ENCODE results near the gene FAM171A1. TPM values are rescaled to one million over a fixed set of nuclear protein-coding genes. Genes with fewer than 3 reads are reported as not detected.

The FAM171A1 gene
- total RNA-seq, 2 experiments from 2014 or later, result 4.2 to 5.1 TPM

DNA sequence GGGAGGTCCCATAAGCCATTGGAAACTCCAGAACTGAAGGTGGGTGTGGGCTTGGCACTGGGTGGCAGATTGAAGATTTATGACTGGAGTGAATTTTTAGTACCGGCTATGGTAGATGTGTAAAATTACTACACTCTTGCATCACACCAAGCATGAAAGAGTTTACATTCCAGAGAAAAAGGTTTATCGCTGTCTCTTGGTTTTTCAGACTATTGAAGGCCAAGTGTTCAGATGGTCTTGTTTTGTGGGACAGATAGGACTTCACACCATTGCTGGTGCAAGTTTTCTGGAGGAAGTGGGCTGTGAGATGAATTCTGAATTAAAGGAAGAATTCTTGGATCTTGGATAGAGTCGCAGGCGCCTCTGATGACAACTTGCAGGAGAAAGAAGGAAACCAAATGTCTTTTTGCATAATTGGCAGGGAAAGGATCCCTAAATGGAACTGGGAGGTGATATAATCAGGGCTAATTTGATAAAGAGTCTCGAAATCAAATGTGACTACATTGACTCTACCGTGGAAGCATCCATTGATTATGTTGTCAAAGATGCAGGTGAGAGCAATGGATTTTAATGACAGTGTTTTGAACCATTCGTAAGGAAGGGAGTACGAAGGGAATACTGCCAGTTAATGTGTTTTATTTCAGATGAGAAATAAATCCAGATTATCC, 188.4 kb downstream of the FAM171A1 start:
- H3K4me1 Mint-ChIP-seq (ENCODE audit: low read depth), result peaks cover 24% of the 10 kb centered on the region
- TF ChIP-seq, protein P1, sequence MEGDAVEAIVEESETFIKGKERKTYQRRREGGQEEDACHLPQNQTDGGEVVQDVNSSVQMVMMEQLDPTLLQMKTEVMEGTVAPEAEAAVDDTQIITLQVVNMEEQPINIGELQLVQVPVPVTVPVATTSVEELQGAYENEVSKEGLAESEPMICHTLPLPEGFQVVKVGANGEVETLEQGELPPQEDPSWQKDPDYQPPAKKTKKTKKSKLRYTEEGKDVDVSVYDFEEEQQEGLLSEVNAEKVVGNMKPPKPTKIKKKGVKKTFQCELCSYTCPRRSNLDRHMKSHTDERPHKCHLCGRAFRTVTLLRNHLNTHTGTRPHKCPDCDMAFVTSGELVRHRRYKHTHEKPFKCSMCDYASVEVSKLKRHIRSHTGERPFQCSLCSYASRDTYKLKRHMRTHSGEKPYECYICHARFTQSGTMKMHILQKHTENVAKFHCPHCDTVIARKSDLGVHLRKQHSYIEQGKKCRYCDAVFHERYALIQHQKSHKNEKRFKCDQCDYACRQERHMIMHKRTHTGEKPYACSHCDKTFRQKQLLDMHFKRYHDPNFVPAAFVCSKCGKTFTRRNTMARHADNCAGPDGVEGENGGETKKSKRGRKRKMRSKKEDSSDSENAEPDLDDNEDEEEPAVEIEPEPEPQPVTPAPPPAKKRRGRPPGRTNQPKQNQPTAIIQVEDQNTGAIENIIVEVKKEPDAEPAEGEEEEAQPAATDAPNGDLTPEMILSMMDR (IDR thresholded peaks at IDR 0.05), result no peak
- DNase-seq, result no peak
- intact Hi-C loops (cut with micrococcal nuclease), result no loop called here
- no peaks in the 10 kb centered on the region for H3K36me3 Mint-ChIP-seq (ENCODE audit: low read depth)
- H3K27me3 Mint-ChIP-seq, result no peaks in the 10 kb centered on the region
- H3K4me3 Mint-ChIP-seq, result no peak overlapping the region
- H3K27ac Mint-ChIP-seq, result no peak overlapping the region
- CTCF ChIA-PET, result no interaction called here
- no peak for ATAC-seq
- POLR2A ChIA-PET, result no interaction called here
- H3K9me3 Mint-ChIP-seq, result peaks cover 3% of the 10 kb centered on the region

DNA sequence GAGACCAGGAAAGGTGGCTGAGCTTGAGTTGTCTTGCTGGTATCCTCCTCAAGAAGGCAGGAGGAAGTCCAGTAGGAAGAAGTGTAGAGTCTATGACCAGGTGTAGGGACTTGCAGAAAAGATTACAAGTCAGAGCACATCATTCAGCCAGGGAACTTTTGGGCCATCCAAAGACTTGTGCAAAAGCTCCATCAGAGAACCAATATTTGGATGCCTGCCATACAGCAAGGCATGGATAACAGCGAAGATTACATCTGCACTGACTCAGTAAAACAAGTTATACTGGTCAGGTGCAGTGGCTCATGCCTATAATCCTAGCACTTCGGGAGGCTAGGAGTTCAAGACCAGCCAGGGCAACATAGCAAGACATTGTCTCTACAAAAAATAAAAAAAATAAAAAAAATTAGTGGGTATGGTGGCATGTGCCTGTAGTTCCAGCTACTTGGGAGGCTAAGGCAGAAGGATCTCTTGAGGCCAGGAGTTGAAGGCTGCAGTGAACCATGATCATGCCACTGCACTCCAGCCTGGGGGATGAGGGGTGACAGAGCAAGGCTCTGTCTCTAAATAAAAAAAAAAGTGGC, 189.4 kb downstream of the FAM171A1 start:
- H3K27ac Mint-ChIP-seq, result no peak overlapping the region
- H3K9me3 Mint-ChIP-seq, result peaks cover 3% of the 10 kb centered on the region
- TF ChIP-seq, protein P1 (IDR thresholded peaks at IDR 0.05), result no peak
- H3K4me3 Mint-ChIP-seq, result no peak overlapping the region
- DNase-seq (no peak), ATAC-seq (no peak)
- H3K4me1 Mint-ChIP-seq (ENCODE audit: low read depth), result peaks cover 21% of the 10 kb centered on the region
- intact Hi-C loops (cut with micrococcal nuclease), result no loop called here
- POLR2A ChIA-PET, result interaction anchor here (1.2 kb wide), 1 partner anchor 12 kb away, joined by 4 read pairs; no protein-coding TSS in a partner anchor
- H3K36me3 Mint-ChIP-seq (ENCODE audit: low read depth), result no peaks in the 10 kb centered on the region
- no peaks in the 10 kb centered on the region for H3K27me3 Mint-ChIP-seq
- CTCF ChIA-PET, result no interaction called here

DNA sequence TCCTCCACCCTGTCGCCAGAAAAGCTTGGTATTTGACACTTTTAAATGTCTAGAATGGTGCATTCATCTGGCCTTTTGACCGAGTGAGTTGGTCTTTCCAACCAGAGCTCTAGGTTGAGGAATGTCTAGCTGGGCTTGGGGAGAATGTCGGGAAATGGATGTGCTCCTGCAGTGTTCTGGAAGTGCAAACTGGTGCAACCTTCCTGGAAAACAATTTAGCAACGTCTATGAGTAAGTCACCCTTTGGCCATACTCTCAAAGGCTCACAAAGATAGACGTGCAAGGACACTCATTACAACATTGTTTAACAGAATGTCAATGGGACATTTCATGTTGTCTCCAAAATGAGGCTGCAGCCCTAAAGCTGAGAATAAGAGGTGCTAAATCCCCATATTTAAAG, 190.4 kb downstream of the FAM171A1 start:
- DNase-seq (no peak), ATAC-seq (no peak)
- intact Hi-C loops (cut with micrococcal nuclease), result no loop called here
- Mint-ChIP-seq H3K4me1 (ENCODE audit: low read depth) (peaks cover 12% of the 10 kb centered on the region), H3K36me3 (ENCODE audit: low read depth) (no peaks in the 10 kb centered on the region), H3K27ac (no peak overlapping the region), H3K9me3 (peaks cover 3% of the 10 kb centered on the region), H3K27me3 (no peaks in the 10 kb centered on the region), H3K4me3 (no peak overlapping the region)
- TF ChIP-seq, protein P1 (IDR thresholded peaks at IDR 0.05), result no peak
- POLR2A ChIA-PET, result interaction anchor here (0.7 to 1.2 kb wide), 2 partner anchors 8 to 11 kb away, joined by 3 to 4 read pairs; no protein-coding TSS in a partner anchor
- CTCF ChIA-PET, result no interaction called here

GRCh38 chr10:15176269-15176668, 194.8 kb downstream of the FAM171A1 start:
- Mint-ChIP-seq H3K27me3 (no peaks in the 10 kb centered on the region), H3K4me3 (no peak overlapping the region), H3K4me1 (ENCODE audit: low read depth) (peaks cover 7% of the 10 kb centered on the region), H3K27ac (no peak overlapping the region), H3K36me3 (ENCODE audit: low read depth) (no peaks in the 10 kb centered on the region), H3K9me3 (no peaks in the 10 kb centered on the region)
- intact Hi-C loops (cut with micrococcal nuclease), result no loop called here
- POLR2A ChIA-PET, result no interaction called here
- ATAC-seq (no peak), DNase-seq (no peak)
- CTCF ChIA-PET, result interaction anchor here (1.0 kb wide), 1 partner anchor 9 kb away, joined by 3 read pairs; no protein-coding TSS in a partner anchor
- TF ChIP-seq, protein P1 (IDR thresholded peaks at IDR 0.05), result no peak

DNA sequence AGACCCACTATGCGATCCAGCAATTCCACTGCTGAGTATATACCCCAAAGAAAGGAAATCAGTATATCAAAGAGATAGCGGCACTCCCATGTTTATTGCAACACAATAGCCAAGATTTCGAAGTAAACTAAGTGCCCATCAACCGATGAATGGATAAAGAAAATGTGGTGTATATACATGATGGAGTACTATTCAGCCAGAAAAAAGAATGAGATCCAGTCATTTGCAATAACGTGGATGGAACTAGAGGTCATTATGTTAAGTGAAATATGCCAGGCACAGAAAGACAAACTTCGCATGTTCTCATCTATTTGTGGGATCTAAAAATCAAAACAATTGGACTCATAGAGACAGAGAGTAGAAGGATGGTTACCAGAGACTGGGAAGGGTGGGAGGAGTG, 195.5 kb downstream of the FAM171A1 start:
- TF ChIP-seq, protein P1 (IDR thresholded peaks at IDR 0.05), result no peak
- intact Hi-C loops (cut with micrococcal nuclease), result no loop called here
- POLR2A ChIA-PET, result no interaction called here

More for the DNA sequence above, 195.5 kb downstream of the FAM171A1 start:
- no peak overlapping the region for H3K27ac Mint-ChIP-seq
- H3K4me1 Mint-ChIP-seq (ENCODE audit: low read depth), result peaks cover 11% of the 10 kb centered on the region
- no peaks in the 10 kb centered on the region for H3K36me3 Mint-ChIP-seq (ENCODE audit: low read depth)
- H3K4me3 Mint-ChIP-seq, result no peak overlapping the region
- H3K27me3 Mint-ChIP-seq, result no peaks in the 10 kb centered on the region
- no peak for ATAC-seq
- CTCF ChIA-PET, result no interaction called here
- no peaks in the 10 kb centered on the region for H3K9me3 Mint-ChIP-seq
- no peak for DNase-seq

Measured in activated CD8-positive, alpha-beta T cell treated with anti-CD3 and anti-CD28 coated beads for 36 hours (primary cell).